HG02938 (cell line): ENCODE measurements around the gene NKIRAS1.
A peak's percentile ranks its signal among the peaks of the same experiment; 100 is the strongest.
"Not testable (repeated sequence)": the region's sequence is repeated elsewhere in the genome, so short reads cannot be mapped to it uniquely, and the experiment has no call there.

Source experiments
- ATAC-seq: cut with Tn5 transposase; IDR thresholded peaks from one replicate; pipeline ENCODE4 v1.9.1; 2021; ENCODE audit warnings: mild to moderate bottlenecking, moderate library complexity; ENCODE audit not compliant: unreplicated experiment

NKIRAS1 gene

GRCh38 chr3:23941440-23941839, 24.6 kb upstream of the NKIRAS1 start:
- no peak for ATAC-seq

GRCh38 chr3:23940775-23941174, 24.0 kb upstream of the NKIRAS1 start:
- no peak for ATAC-seq

- no peak for ATAC-seq
These were observed 21.9 kb upstream of the NKIRAS1 start for GRCh38 chr3:23938688-23939087.

GRCh38 chr3:23937296-23937695, 20.5 kb upstream of the NKIRAS1 start:
- no peak for ATAC-seq

- no peak for ATAC-seq
These were observed 17.5 kb upstream of the NKIRAS1 start for GRCh38 chr3:23934253-23934652.

- no peak for ATAC-seq
These were observed 15.8 kb upstream of the NKIRAS1 start for GRCh38 chr3:23932571-23932970.

- no peak for ATAC-seq
These were observed 14.8 kb upstream of the NKIRAS1 start for GRCh38 chr3:23931597-23931996.

- ATAC-seq: no peak
These were observed 11.7 kb upstream of the NKIRAS1 start for GRCh38 chr3:23928524-23928923.

GRCh38 chr3:23926736-23927135, 9.9 kb upstream of the NKIRAS1 start:
- ATAC-seq: no peak

- ATAC-seq: no peak
These were observed 9.5 kb upstream of the NKIRAS1 start for GRCh38 chr3:23926246-23926645.

- no peak for ATAC-seq
These were observed 7.0 kb upstream of the NKIRAS1 start for GRCh38 chr3:23923786-23924185.

- ATAC-seq: no peak
These were observed 4.3 kb upstream of the NKIRAS1 start for GRCh38 chr3:23921052-23921511.

- no peak for ATAC-seq
These were observed 3.4 kb upstream of the NKIRAS1 start for GRCh38 chr3:23920151-23920655.

- no peak for ATAC-seq
These were observed 2.8 kb upstream of the NKIRAS1 start for GRCh38 chr3:23919628-23920027.

GRCh38 chr3:23918331-23918730, 1.5 kb upstream of the NKIRAS1 start:
- ATAC-seq: not testable (repeated sequence)

- not testable (repeated sequence) for ATAC-seq
These were observed 1.0 kb upstream of the NKIRAS1 start for GRCh38 chr3:23917679-23918303.

GRCh38 chr3:23916152-23916885, 471 bp downstream of the NKIRAS1 start:
- ATAC-seq: peak; percentile 42

- ATAC-seq: no peak
These were observed 1.2 kb downstream of the NKIRAS1 start for GRCh38 chr3:23915537-23916108.

- no peak for ATAC-seq
These were observed 2.7 kb downstream of the NKIRAS1 start for GRCh38 chr3:23913873-23914743.

GRCh38 chr3:23913182-23913581, 3.6 kb downstream of the NKIRAS1 start:
- no peak for ATAC-seq

- ATAC-seq: not testable (repeated sequence)
These were observed 4.5 kb downstream of the NKIRAS1 start for GRCh38 chr3:23912335-23912734.
